ENCODE measurements around the gene STAC3. TPM values are rescaled to one million over a fixed set of nuclear protein-coding genes. Genes with fewer than 3 reads are reported as not detected.
A peak's percentile ranks its signal among the peaks of the same experiment; 100 is the strongest.

The STAC3 gene
- total RNA-seq, 2 experiments from 2014 or later, result 0.93 to 1.5 TPM

DNA sequence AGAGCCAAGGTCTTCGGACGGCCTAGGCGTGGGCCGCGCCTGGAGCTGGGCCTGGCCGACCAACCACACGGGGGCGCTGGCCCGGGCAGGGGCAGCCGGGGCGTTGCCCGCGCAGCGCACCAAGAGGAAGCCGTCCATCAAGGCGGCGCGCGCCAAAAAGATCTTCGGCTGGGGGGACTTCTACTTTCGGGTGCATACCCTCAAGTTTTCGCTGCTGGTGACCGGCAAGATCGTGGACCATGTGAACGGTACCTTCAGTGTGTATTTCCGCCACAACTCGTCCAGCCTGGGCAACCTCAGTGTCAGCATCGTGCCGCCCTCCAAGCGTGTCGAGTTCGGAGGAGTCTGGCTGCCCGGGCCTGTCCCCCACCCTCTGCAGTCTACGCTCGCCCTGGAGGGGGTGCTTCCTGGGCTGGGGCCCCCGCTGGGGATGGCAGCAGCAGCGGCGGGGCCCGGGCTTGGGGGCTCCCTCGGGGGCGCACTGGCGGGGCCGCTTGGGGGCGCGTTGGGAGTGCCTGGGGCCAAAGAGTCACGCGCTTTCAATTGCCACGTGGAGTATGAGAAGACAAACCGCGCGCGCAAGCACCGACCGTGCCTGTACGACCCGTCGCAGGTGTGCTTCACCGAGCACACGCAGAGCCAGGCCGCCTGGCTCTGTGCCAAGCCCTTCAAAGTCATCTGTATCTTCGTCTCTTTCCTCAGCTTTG, 25.9 kb downstream of the STAC3 start:
- peaks cover 7% of the 10 kb centered on the region for H3K36me3 Mint-ChIP-seq (ENCODE audit: low read depth)
- DNase-seq, result peak; percentile 66
- peaks cover 62% of the 10 kb centered on the region for H3K27me3 Mint-ChIP-seq (ENCODE audit: low read depth)
- H3K4me1 Mint-ChIP-seq (ENCODE audit: low read depth), result peaks cover 44% of the 10 kb centered on the region
- CTCF ChIA-PET, result interaction anchor here (0.6 to 12.9 kb wide), 6 partner anchors 8 to 227 kb away, joined by 3 to 290 read pairs (median 5); a partner anchor contains a TSS
- H3K4me3 Mint-ChIP-seq, result peak overlapping the region; percentile 71
- no peak overlapping the region for H3K27ac Mint-ChIP-seq
- no peaks in the 10 kb centered on the region for H3K9me3 Mint-ChIP-seq
- intact Hi-C loops (cut with micrococcal nuclease), result loop anchor here (2.0 to 10.0 kb wide), 2 partner anchors 14 to 620 kb away; partner anchors contain the start of gene CTDSP2

DNA sequence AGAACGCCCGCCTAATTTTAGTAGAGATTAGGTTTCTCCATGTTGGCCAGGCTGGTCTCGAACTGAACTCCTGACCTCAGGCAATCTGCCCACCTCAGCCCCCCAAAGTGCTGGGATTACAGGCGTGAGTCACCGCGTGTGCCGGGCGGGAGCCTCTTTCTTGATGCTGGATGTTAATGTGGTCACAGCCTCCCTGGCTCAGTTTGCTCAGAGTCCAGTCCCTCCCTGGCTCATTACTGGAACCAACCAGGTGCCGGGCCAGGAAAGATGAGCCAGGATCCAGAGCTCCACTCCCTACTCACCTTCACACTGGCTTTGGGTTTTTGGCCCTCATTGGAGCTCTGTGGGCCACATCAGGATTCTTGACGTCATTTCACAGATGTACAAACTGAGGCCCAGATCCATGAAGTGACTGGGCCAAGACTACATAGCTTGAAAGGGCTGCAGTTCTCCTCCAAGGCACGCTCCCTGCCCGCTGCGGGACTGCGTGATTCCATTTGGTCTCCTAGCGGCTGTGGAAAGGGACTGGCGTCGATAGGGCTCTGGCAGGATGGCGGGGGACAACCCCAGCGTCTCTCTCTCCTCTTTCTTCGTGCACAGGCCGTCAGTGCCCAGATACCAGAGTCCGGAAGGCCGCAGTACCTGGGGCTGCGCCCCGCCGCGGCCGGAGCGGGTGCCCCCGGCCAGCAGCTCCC, 26.6 kb downstream of the STAC3 start:
- H3K4me1 Mint-ChIP-seq (ENCODE audit: low read depth), result peaks cover 47% of the 10 kb centered on the region

GRCh38 chr12:57223191-57224165, 27.5 kb downstream of the STAC3 start:
- no peaks in the 10 kb centered on the region for H3K36me3 Mint-ChIP-seq (ENCODE audit: low read depth)
- no peak overlapping the region for H3K27ac Mint-ChIP-seq
- no peak overlapping the region for H3K4me3 Mint-ChIP-seq
- CTCF ChIA-PET, result interaction anchor here (0.6 to 12.9 kb wide), 5 partner anchors 9 to 548 kb away, joined by 3 to 290 read pairs (median 5); partner anchors contain the start of gene GLI1
- DNase-seq, result no peak
- peaks cover 76% of the 10 kb centered on the region for H3K27me3 Mint-ChIP-seq (ENCODE audit: low read depth)
- intact Hi-C loops (cut with micrococcal nuclease), result loop anchor here (2.0 to 10.0 kb wide), 2 partner anchors 15 to 621 kb away; partner anchors contain the start of gene CTDSP2
- no peaks in the 10 kb centered on the region for H3K9me3 Mint-ChIP-seq
- H3K4me1 Mint-ChIP-seq (ENCODE audit: low read depth), result peaks cover 40% of the 10 kb centered on the region

More for the DNA sequence above, 26.6 kb downstream of the STAC3 start:
- Mint-ChIP-seq H3K27ac (no peak overlapping the region), H3K4me3 (no peak overlapping the region), H3K36me3 (ENCODE audit: low read depth) (no peaks in the 10 kb centered on the region), H3K27me3 (ENCODE audit: low read depth) (peaks cover 68% of the 10 kb centered on the region), H3K9me3 (no peaks in the 10 kb centered on the region)
- CTCF ChIA-PET, result interaction anchor here (0.6 to 12.9 kb wide), 6 partner anchors 9 to 549 kb away, joined by 3 to 290 read pairs (median 5); a partner anchor contains a TSS
- DNase-seq, result no peak
- intact Hi-C loops (cut with micrococcal nuclease), result loop anchor here (2.0 to 10.0 kb wide), 2 partner anchors 14 to 620 kb away; partner anchors contain the start of gene CTDSP2

DNA sequence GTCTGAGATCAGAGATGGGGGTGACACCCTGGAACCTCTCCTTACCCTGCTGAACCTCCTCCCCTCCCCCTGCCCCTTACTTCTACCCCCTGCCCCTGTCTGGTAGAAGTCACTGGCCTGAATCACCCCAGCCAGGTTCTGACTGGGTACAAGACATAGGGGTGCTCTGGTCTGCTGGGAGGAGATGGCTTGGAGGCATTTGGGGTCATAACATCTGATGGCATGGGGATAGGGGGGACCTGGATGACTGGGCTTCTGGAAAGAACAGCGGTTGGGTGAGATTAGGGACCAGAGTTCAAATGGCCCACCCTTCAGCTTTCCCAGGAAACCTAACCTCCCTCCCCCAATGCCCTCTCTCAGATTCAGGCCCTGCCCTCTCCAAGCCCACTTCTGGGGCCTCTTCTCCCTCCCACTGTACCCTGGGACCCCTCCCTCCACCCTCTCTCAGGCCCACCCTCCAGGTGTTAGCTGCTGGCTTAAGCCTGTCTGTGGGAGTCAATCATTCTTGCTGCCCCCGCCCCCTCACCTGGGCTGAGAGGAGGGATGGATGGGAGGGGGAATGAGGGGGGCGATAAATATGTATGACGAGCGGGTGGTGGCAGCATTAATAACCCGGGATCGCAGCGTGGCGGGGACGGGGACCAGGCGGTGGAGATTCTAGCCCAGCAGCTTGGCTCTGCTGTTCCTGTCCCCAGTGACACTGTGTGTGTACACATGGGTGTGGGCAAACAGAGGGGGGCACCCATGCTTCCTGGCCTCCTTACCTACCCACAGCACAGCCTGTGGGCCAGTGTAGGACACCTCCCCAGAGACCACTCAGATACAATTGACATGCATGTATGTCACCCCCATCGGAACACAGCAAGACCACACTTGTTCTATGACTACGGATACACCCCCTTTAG, 28.4 kb downstream of the STAC3 start:
- DNase-seq, result no peak
- Mint-ChIP-seq H3K27ac (no peak overlapping the region), H3K4me1 (ENCODE audit: low read depth) (peaks cover 38% of the 10 kb centered on the region), H3K4me3 (no peak overlapping the region), H3K36me3 (ENCODE audit: low read depth) (no peaks in the 10 kb centered on the region), H3K27me3 (ENCODE audit: low read depth) (peaks cover 82% of the 10 kb centered on the region), H3K9me3 (no peaks in the 10 kb centered on the region)
- intact Hi-C loops (cut with micrococcal nuclease), result loop anchor here (10.0 kb wide), 1 partner anchor 622 kb away; the partner anchor contains the start of gene CTDSP2
- CTCF ChIA-PET, result interaction anchor here (0.6 to 12.9 kb wide), 5 partner anchors 8 to 236 kb away, joined by 3 to 290 read pairs (median 5); partner anchors contain the start of gene GLI1

- H3K36me3 Mint-ChIP-seq (ENCODE audit: low read depth), result no peaks in the 10 kb centered on the region
- DNase-seq, result no peak
- CTCF ChIA-PET, result interaction anchor here (0.7 to 12.9 kb wide), 4 partner anchors 9 to 19 kb away, joined by 3 to 290 read pairs (median 4); a partner anchor contains a TSS
- no peak overlapping the region for H3K4me3 Mint-ChIP-seq
- H3K9me3 Mint-ChIP-seq, result no peaks in the 10 kb centered on the region
- H3K27me3 Mint-ChIP-seq (ENCODE audit: low read depth), result peaks cover 79% of the 10 kb centered on the region
- no peak overlapping the region for H3K27ac Mint-ChIP-seq
- H3K4me1 Mint-ChIP-seq (ENCODE audit: low read depth), result peaks cover 35% of the 10 kb centered on the region
- intact Hi-C loops (cut with micrococcal nuclease), result loop anchor here (10.0 kb wide), 1 partner anchor 623 kb away; the partner anchor contains the start of gene CTDSP2
Observed at GRCh38 chr12:57221169-57221917, 29.6 kb downstream of the STAC3 start.

DNA sequence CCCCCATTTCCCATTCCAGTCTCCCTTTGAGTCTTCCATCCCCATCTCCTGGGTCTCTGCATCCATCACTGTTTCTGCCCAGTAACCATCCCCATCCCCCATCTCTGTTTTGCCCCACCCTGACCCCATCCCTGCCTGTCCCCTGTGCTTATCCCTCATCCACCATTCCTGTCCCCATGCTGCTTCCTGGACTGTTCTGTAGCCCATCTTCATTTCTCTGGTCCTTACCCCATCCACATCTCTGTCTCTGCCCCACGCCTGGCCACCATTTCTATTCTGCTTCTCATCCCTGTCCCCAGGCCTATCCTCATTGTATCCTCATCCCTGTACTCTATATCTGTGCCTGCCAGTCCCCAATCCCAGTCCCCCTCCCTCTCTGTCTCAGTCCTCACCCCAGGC, 30.2 kb downstream of the STAC3 start:
- no peaks in the 10 kb centered on the region for H3K9me3 Mint-ChIP-seq
- intact Hi-C loops (cut with micrococcal nuclease), result loop anchor here (10.0 kb wide), 1 partner anchor 624 kb away; the partner anchor contains the start of gene CTDSP2
- no peak overlapping the region for H3K27ac Mint-ChIP-seq
- no peaks in the 10 kb centered on the region for H3K36me3 Mint-ChIP-seq (ENCODE audit: low read depth)
- peaks cover 35% of the 10 kb centered on the region for H3K4me1 Mint-ChIP-seq (ENCODE audit: low read depth)
- H3K4me3 Mint-ChIP-seq, result no peak overlapping the region
- peaks cover 78% of the 10 kb centered on the region for H3K27me3 Mint-ChIP-seq (ENCODE audit: low read depth)
- CTCF ChIA-PET, result no interaction called here
- DNase-seq, result no peak

- H3K9me3 Mint-ChIP-seq, result no peaks in the 10 kb centered on the region
- H3K4me1 Mint-ChIP-seq (ENCODE audit: low read depth), result peaks cover 36% of the 10 kb centered on the region
- no peak for DNase-seq
- intact Hi-C loops (cut with micrococcal nuclease), result loop anchor here (10.0 kb wide), 1 partner anchor 625 kb away; the partner anchor contains the start of gene CTDSP2
- peaks cover 79% of the 10 kb centered on the region for H3K27me3 Mint-ChIP-seq (ENCODE audit: low read depth)
- H3K27ac Mint-ChIP-seq, result no peak overlapping the region
- H3K36me3 Mint-ChIP-seq (ENCODE audit: low read depth), result no peaks in the 10 kb centered on the region
- CTCF ChIA-PET, result interaction anchor here (2.7 to 10.9 kb wide), 2 partner anchors 10 to 21 kb away, joined by 8 to 333 read pairs; partner anchors contain the start of gene SHMT2
- no peak overlapping the region for H3K4me3 Mint-ChIP-seq
Observed at GRCh38 chr12:57219993-57220754, 30.8 kb downstream of the STAC3 start.

- Mint-ChIP-seq H3K4me1 (ENCODE audit: low read depth) (peaks cover 34% of the 10 kb centered on the region), H3K36me3 (ENCODE audit: low read depth) (no peaks in the 10 kb centered on the region), H3K9me3 (no peaks in the 10 kb centered on the region), H3K27ac (no peak overlapping the region), H3K27me3 (ENCODE audit: low read depth) (peaks cover 82% of the 10 kb centered on the region), H3K4me3 (no peak overlapping the region)
- intact Hi-C loops (cut with micrococcal nuclease), result no loop called here
- no peak for DNase-seq
- CTCF ChIA-PET, result interaction anchor here (2.7 to 10.9 kb wide), 2 partner anchors 10 to 22 kb away, joined by 8 to 333 read pairs; partner anchors contain the start of gene SHMT2
Observed at GRCh38 chr12:57219205-57219992, 31.6 kb downstream of the STAC3 start.
